Measurements from ENCODE around the gene KCNV2. TPM values are rescaled to one million over a fixed set of nuclear protein-coding genes. Genes with fewer than 3 reads are reported as not detected.
A peak's percentile ranks its signal among the peaks of the same experiment; 100 is the strongest.

The KCNV2 gene
- total RNA-seq, 6 experiments from 2014 or later = not detected

- no peaks in the 10 kb centered on the region for H3K27me3 ChIP-seq
- ATAC-seq = no peak
- WGBS (ENCODE audit: insufficient coverage, low coverage, low lambda C conversion rate, missing lambda C conversion rate) = 50% methylated on average over 2 of the region's 2 CpGs
- TF ChIP-seq CTCF (IDR thresholded peaks at IDR 0.05) (no peak), POLR2A (IDR thresholded peaks at IDR 0.05) (no peak)
- DNase-seq = no peak
- no peaks in the 10 kb centered on the region for H3K4me1 ChIP-seq
- no peaks in the 10 kb centered on the region for H3K36me3 ChIP-seq
- no peak overlapping the region for H3K4me3 ChIP-seq
- no peak overlapping the region for H3K27ac ChIP-seq
- intact Hi-C loops (cut with DNase I) = no loop called here
- no peaks in the 10 kb centered on the region for H3K9me3 ChIP-seq
Measured at GRCh38 chr9:2709645-2710101, 7.6 kb upstream of the KCNV2 start.

GRCh38 chr9:2711716-2712115 is 5.6 kb upstream of the KCNV2 start:
- H3K4me3 ChIP-seq = no peak overlapping the region
- H3K36me3 ChIP-seq = no peaks in the 10 kb centered on the region
- no peaks in the 10 kb centered on the region for H3K4me1 ChIP-seq
- ATAC-seq = no peak
- H3K9me3 ChIP-seq = no peaks in the 10 kb centered on the region
- 85% methylated on average over 2 of the region's 6 CpGs for WGBS (ENCODE audit: insufficient coverage, low coverage, low lambda C conversion rate, missing lambda C conversion rate)
- H3K27me3 ChIP-seq = no peaks in the 10 kb centered on the region
- DNase-seq = no peak
- no peak overlapping the region for H3K27ac ChIP-seq
- intact Hi-C loops (cut with DNase I) = no loop called here
- no peak for TF ChIP-seq CTCF (IDR thresholded peaks at IDR 0.05)

GRCh38 chr9:2718001-2718697 is 839 bp downstream of the KCNV2 start:
- intact Hi-C loops (cut with DNase I) = no loop called here
- WGBS (ENCODE audit: insufficient coverage, low coverage, low lambda C conversion rate, missing lambda C conversion rate) = 97% methylated on average over 22 of the region's 69 CpGs
- no peak for TF ChIP-seq POLR2A (IDR thresholded peaks at IDR 0.05)
- TF ChIP-seq CTCF (IDR thresholded peaks at IDR 0.05) = no peak
- H3K4me3 ChIP-seq = no peak overlapping the region
- no peaks in the 10 kb centered on the region for H3K27me3 ChIP-seq
- DNase-seq (no peak), ATAC-seq (peak in 1 of 4 donors; percentile 10)
- no peaks in the 10 kb centered on the region for H3K9me3 ChIP-seq
- H3K27ac ChIP-seq = no peak overlapping the region
- H3K36me3 ChIP-seq = no peaks in the 10 kb centered on the region
- H3K4me1 ChIP-seq = peaks cover 0 to 13% (median 4%) of the 10 kb centered on the region in 4 donors

GRCh38 chr9:2718698-2719033 is 1.4 kb downstream of the KCNV2 start:
- intact Hi-C loops (cut with DNase I) = no loop called here
- peaks cover 0 to 13% (median 4%) of the 10 kb centered on the region in 4 donors for H3K4me1 ChIP-seq
- H3K9me3 ChIP-seq = no peaks in the 10 kb centered on the region
- H3K36me3 ChIP-seq = no peaks in the 10 kb centered on the region
- ATAC-seq (no peak), DNase-seq (no peak)
- no peak overlapping the region for H3K4me3 ChIP-seq
- H3K27me3 ChIP-seq = no peaks in the 10 kb centered on the region
- no peak for TF ChIP-seq POLR2A (IDR thresholded peaks at IDR 0.05)
- 97% methylated on average over 21 of the region's 29 CpGs for WGBS (ENCODE audit: insufficient coverage, low coverage, low lambda C conversion rate, missing lambda C conversion rate)
- H3K27ac ChIP-seq = no peak overlapping the region

- WGBS (ENCODE audit: insufficient coverage, low coverage, low lambda C conversion rate, missing lambda C conversion rate) = 25% methylated on average over 1 of the region's 1 CpG
- intact Hi-C loops (cut with DNase I) = no loop called here
- no peak for DNase-seq
Measured at GRCh38 chr9:2720179-2720654, 2.9 kb downstream of the KCNV2 start.

More at GRCh38 chr9:2720179-2720654, 2.9 kb downstream of the KCNV2 start:
- TF ChIP-seq CTCF (IDR thresholded peaks at IDR 0.05) (no peak), POLR2A (IDR thresholded peaks at IDR 0.05) (no peak)
- no peak overlapping the region for H3K4me3 ChIP-seq
- no peaks in the 10 kb centered on the region for H3K36me3 ChIP-seq
- no peaks in the 10 kb centered on the region for H3K9me3 ChIP-seq
- peak; percentile 85 to 96 (median 92) for ATAC-seq
- H3K27ac ChIP-seq = peak overlapping the region in 1 of 3 donors; percentile 48
- no peaks in the 10 kb centered on the region for H3K27me3 ChIP-seq
- H3K4me1 ChIP-seq = peaks cover 0 to 13% (median 4%) of the 10 kb centered on the region in 4 donors
